Activated naive CD8-positive, alpha-beta T cell treated with anti-CD3 and anti-CD28 coated beads, Interleukin-2, amount 50 U/mL, for 24 hours (primary cell): ENCODE results near the gene FRG1.
A peak's percentile ranks its signal among the peaks of the same experiment; 100 is the strongest.
"Not testable (repeated sequence)": the region's sequence is repeated elsewhere in the genome, so short reads cannot be mapped to it uniquely, and the experiment has no call there.

Experiments
- ATAC-seq: fragments of 150-1000 bp; cut with Tn5 transposase; one replicate; pipeline ENCODE4 v1.10.0; 2021
- DNase-seq: peaks from one replicate; pipeline ENCODE4 v3.0.0; 2021
- H3K27ac Mint-ChIP-seq: one replicate; pipeline ENCODE4 v1.8.0; 2021; ENCODE audit warnings: mild to moderate bottlenecking, mixed read lengths
- H3K27me3 Mint-ChIP-seq: one replicate; pipeline ENCODE4 v1.8.0; 2021; ENCODE audit warnings: mixed read lengths
- H3K36me3 Mint-ChIP-seq: one replicate; pipeline ENCODE4 v1.8.0; 2021; ENCODE audit warnings: low read depth, mixed read lengths
- H3K4me1 Mint-ChIP-seq: one replicate; pipeline ENCODE4 v1.8.0; 2021; ENCODE audit warnings: mixed read lengths
- H3K4me3 Mint-ChIP-seq: one replicate; pipeline ENCODE4 v1.8.0; 2021; ENCODE audit warnings: mild to moderate bottlenecking, moderate library complexity, mixed read lengths
- H3K9me3 Mint-ChIP-seq: one replicate; pipeline ENCODE4 v1.8.0; 2021; ENCODE audit warnings: mixed read lengths

FRG1 gene

GRCh38 chr4:189940178-189941004 lies at the start of gene FRG1:
FRG1 (plus strand) TSS chr4:189940872; CDS start chr4:189941010, 138 bp downstream.
- ATAC-seq (peak; percentile 99), DNase-seq (peak; percentile 96)
- Mint-ChIP-seq H3K27ac (peak within 1 kb of the TSS; percentile 90), H3K4me1 (peaks cover 48% of the 10 kb centered on the region), H3K9me3 (peaks cover 18% of the 10 kb centered on the region), H3K27me3 (peaks cover 3% of the 10 kb centered on the region), H3K4me3 (peak within 1 kb of the TSS; percentile 87), H3K36me3 (peaks cover 49% of the 10 kb centered on the region)

GRCh38 chr4:189897667-189898066 lies 43.0 kb upstream of the FRG1 start:
- H3K36me3 Mint-ChIP-seq: no peaks in the 10 kb centered on the region
- DNase-seq (no peak), ATAC-seq (no peak)
- H3K27ac Mint-ChIP-seq: no peak overlapping the region
- H3K9me3 Mint-ChIP-seq: no peaks in the 10 kb centered on the region
- no peak overlapping the region for H3K4me3 Mint-ChIP-seq
- H3K27me3 Mint-ChIP-seq: no peaks in the 10 kb centered on the region
- no peaks in the 10 kb centered on the region for H3K4me1 Mint-ChIP-seq

GRCh38 chr4:189899481-189900015 lies 41.1 kb upstream of the FRG1 start:
- H3K9me3 Mint-ChIP-seq, H3K27me3 Mint-ChIP-seq, H3K4me1 Mint-ChIP-seq, DNase-seq, ATAC-seq, H3K27ac Mint-ChIP-seq, H3K4me3 Mint-ChIP-seq, H3K36me3 Mint-ChIP-seq: not testable (repeated sequence)

GRCh38 chr4:189904420-189905027 lies 36.1 kb upstream of the FRG1 start:
- DNase-seq: peak; percentile 31
- not testable (repeated sequence) for H3K27me3 Mint-ChIP-seq, H3K27ac Mint-ChIP-seq, H3K36me3 Mint-ChIP-seq, ATAC-seq, H3K9me3 Mint-ChIP-seq, H3K4me1 Mint-ChIP-seq, H3K4me3 Mint-ChIP-seq

- H3K27me3 Mint-ChIP-seq: peaks cover 2% of the 10 kb centered on the region
- no peak overlapping the region for H3K4me3 Mint-ChIP-seq
Measured at GRCh38 chr4:189912170-189912569, 28.5 kb upstream of the FRG1 start.

GRCh38 chr4:189917161-189917891 lies 23.3 kb upstream of the FRG1 start:
- H3K4me3 Mint-ChIP-seq: no peak overlapping the region
- peaks cover 34% of the 10 kb centered on the region for H3K36me3 Mint-ChIP-seq
- H3K27me3 Mint-ChIP-seq: no peaks in the 10 kb centered on the region
- H3K4me1 Mint-ChIP-seq: no peaks in the 10 kb centered on the region
- DNase-seq (no peak), ATAC-seq (no peak)
- H3K27ac Mint-ChIP-seq: no peak overlapping the region
- H3K9me3 Mint-ChIP-seq: peaks cover 14% of the 10 kb centered on the region

More at GRCh38 chr4:189912170-189912569, 28.5 kb upstream of the FRG1 start:
- Mint-ChIP-seq H3K36me3 (peaks cover 7% of the 10 kb centered on the region), H3K27ac (no peak overlapping the region), H3K9me3 (peaks cover 21% of the 10 kb centered on the region), H3K4me1 (no peaks in the 10 kb centered on the region)
- DNase-seq (no peak), ATAC-seq (no peak)

- Mint-ChIP-seq H3K4me1 (no peaks in the 10 kb centered on the region), H3K9me3 (peaks cover 23% of the 10 kb centered on the region), H3K36me3 (peaks cover 52% of the 10 kb centered on the region), H3K27ac (no peak overlapping the region), H3K27me3 (no peaks in the 10 kb centered on the region), H3K4me3 (no peak overlapping the region)
- DNase-seq (no peak), ATAC-seq (no peak)
Measured at GRCh38 chr4:189921058-189921457, 19.6 kb upstream of the FRG1 start.

GRCh38 chr4:189926742-189927141 lies 13.9 kb upstream of the FRG1 start:
- Mint-ChIP-seq H3K9me3 (peaks cover 14% of the 10 kb centered on the region), H3K36me3 (peaks cover 34% of the 10 kb centered on the region)
- ATAC-seq, DNase-seq, H3K4me3 Mint-ChIP-seq, H3K27ac Mint-ChIP-seq, H3K4me1 Mint-ChIP-seq, H3K27me3 Mint-ChIP-seq: not testable (repeated sequence)

GRCh38 chr4:189941005-189941450 lies 356 bp downstream of the FRG1 start:
- Mint-ChIP-seq H3K27ac (peak overlapping the region; percentile 90), H3K27me3 (peaks cover 3% of the 10 kb centered on the region), H3K4me1 (peaks cover 54% of the 10 kb centered on the region), H3K4me3 (peak overlapping the region; percentile 87), H3K36me3 (peaks cover 55% of the 10 kb centered on the region), H3K9me3 (peaks cover 18% of the 10 kb centered on the region)
- DNase-seq (no peak), ATAC-seq (no peak)

GRCh38 chr4:189942412-189942811 lies 1.7 kb downstream of the FRG1 start:
- not testable (repeated sequence) for H3K27me3 Mint-ChIP-seq, ATAC-seq, DNase-seq
- H3K36me3 Mint-ChIP-seq: peaks cover 54% of the 10 kb centered on the region
- H3K4me3 Mint-ChIP-seq: peak overlapping the region; percentile 87
- peak overlapping the region; percentile 73 for H3K27ac Mint-ChIP-seq
- H3K4me1 Mint-ChIP-seq: peaks cover 64% of the 10 kb centered on the region
- H3K9me3 Mint-ChIP-seq: peaks cover 15% of the 10 kb centered on the region

GRCh38 chr4:189944077-189944476 lies 3.4 kb downstream of the FRG1 start:
- H3K27ac Mint-ChIP-seq, DNase-seq, ATAC-seq, H3K4me3 Mint-ChIP-seq, H3K27me3 Mint-ChIP-seq: not testable (repeated sequence)
- peaks cover 78% of the 10 kb centered on the region for H3K4me1 Mint-ChIP-seq
- peaks cover 15% of the 10 kb centered on the region for H3K9me3 Mint-ChIP-seq
- peaks cover 60% of the 10 kb centered on the region for H3K36me3 Mint-ChIP-seq

GRCh38 chr4:189946906-189947305 lies 6.2 kb downstream of the FRG1 start:
- ATAC-seq, H3K9me3 Mint-ChIP-seq, H3K27me3 Mint-ChIP-seq, DNase-seq, H3K4me3 Mint-ChIP-seq, H3K27ac Mint-ChIP-seq: not testable (repeated sequence)
- peaks cover 60% of the 10 kb centered on the region for H3K4me1 Mint-ChIP-seq
- peaks cover 55% of the 10 kb centered on the region for H3K36me3 Mint-ChIP-seq

- not testable (repeated sequence) for H3K27me3 Mint-ChIP-seq, ATAC-seq, H3K27ac Mint-ChIP-seq, H3K9me3 Mint-ChIP-seq, H3K4me3 Mint-ChIP-seq, DNase-seq
- peaks cover 50% of the 10 kb centered on the region for H3K36me3 Mint-ChIP-seq
- H3K4me1 Mint-ChIP-seq: peaks cover 47% of the 10 kb centered on the region
Measured at GRCh38 chr4:189948486-189948885, 7.8 kb downstream of the FRG1 start.

- not testable (repeated sequence) for H3K4me1 Mint-ChIP-seq, H3K27me3 Mint-ChIP-seq, H3K27ac Mint-ChIP-seq, ATAC-seq, H3K4me3 Mint-ChIP-seq, DNase-seq
- Mint-ChIP-seq H3K9me3 (peaks cover 12% of the 10 kb centered on the region), H3K36me3 (peaks cover 14% of the 10 kb centered on the region)
Measured at GRCh38 chr4:189969291-189969690, 28.6 kb downstream of the FRG1 start.
